Lower lobe of right lung (tissue), 2 donors: ENCODE data around the gene NUP98. TPM values are rescaled to one million over a fixed set of nuclear protein-coding genes. Genes with fewer than 3 reads are reported as not detected.

Experiments
- ATAC-seq, 2 donors: fragments of 200-7000 bp; cut with Tn5 transposase; one replicate each; pipeline ENCODE4 v1.9.1; 2020 to 2022; ENCODE audit warnings: mild to moderate bottlenecking in 2 of 2, moderate library complexity in 2 of 2
- DNase-seq: peaks from one replicate; pipeline ENCODE4 v3.0.0-alpha.2; 2020
- H3K27ac ChIP-seq: fragments of 200-600 bp; one replicate; pipeline ENCODE4 v1.8.0; 2022
- H3K27me3 ChIP-seq: fragments of 200-600 bp; one replicate; pipeline ENCODE4 v1.8.0; 2022; ENCODE audit warnings: low read depth
- H3K36me3 ChIP-seq: fragments of 200-600 bp; one replicate; pipeline ENCODE4 v1.8.0; 2022; ENCODE audit warnings: mild to moderate bottlenecking
- H3K4me1 ChIP-seq: fragments of 200-600 bp; one replicate; pipeline ENCODE4 v1.8.0; 2022
- H3K4me3 ChIP-seq: fragments of 200-600 bp; one replicate; pipeline ENCODE4 v1.8.0; 2022; ENCODE audit warnings: mild to moderate bottlenecking
- H3K9me3 ChIP-seq: fragments of 200-600 bp; one replicate; pipeline ENCODE4 v1.8.0; 2022
- CTCF ChIP-seq: fragments of 200-600 bp; IDR thresholded peaks from one replicate; pipeline ENCODE4 v1.8.0; 2022; ENCODE audit warnings: antibody characterized with exemption, mild to moderate bottlenecking
- intact Hi-C: fragments of 100-400 bp; cut with DNase I; formaldehyde crosslinking; loops from one replicate; pipeline ENCODE4 v1.11.0; 2022
- long read RNA-seq: library from polyadenylated mRNA; unstranded; transcript quantifications from one replicate; pipeline ENCODE4 v2.0.0, GENCODE V29; 2021
- total RNA-seq: library from RNA; stranded (reverse); fragmentation: NEBNext Ultra II Directional; extraction: Animal tissue kit (Norgen Biotek cat#: 25700); gene quantifications from one replicate; pipeline ENCODE4 v1.2.1, GENCODE V29; 2021
- donor health status: DM: no; HTN: yes; CAD: no; lungs with severe emphysema.

Gene NUP98
- total RNA-seq, result 62.3 TPM
- long read RNA-seq, full-length matches to known transcripts, result 16 of 53 reads
- long read RNA-seq, partial matches to known transcripts, result 19 of 53 reads
- long read RNA-seq, other reads (novel, unspliced or antisense), result 18 of 53 reads

- Histone ChIP-seq H3K27ac (peak within 1 kb of the TSS; percentile 100), H3K27me3 (no peaks in the 10 kb centered on the region), H3K4me1 (peaks cover 31% of the 10 kb centered on the region), H3K4me3 (peak within 1 kb of the TSS; percentile 98), H3K9me3 (no peaks in the 10 kb centered on the region), H3K36me3 (peaks cover 22% of the 10 kb centered on the region)
- ATAC-seq (peak; percentile 98), DNase-seq (peak; percentile 100)
- TF ChIP-seq CTCF, result peak; percentile 16
- intact Hi-C loops, result no loop called here
These were observed at the start of gene NUP98 for GRCh38 chr11:3797329-3798090. Gene NUP98, minus strand, starts transcription at chr11:3797554. Its CDS starts 15,437 bp downstream, at chr11:3782117.

GRCh38 chr11:3845670-3846069 lies 48.3 kb upstream of the NUP98 start:
- ATAC-seq (no peak), DNase-seq (no peak)
- TF ChIP-seq CTCF, result no peak

GRCh38 chr11:3845246-3845645 lies 47.9 kb upstream of the NUP98 start:
- no peaks in the 10 kb centered on the region for H3K36me3 ChIP-seq
- H3K27ac ChIP-seq, result no peak overlapping the region
- no peaks in the 10 kb centered on the region for H3K27me3 ChIP-seq
- DNase-seq, result no peak
- no peak for ATAC-seq
- intact Hi-C loops, result loop anchor here (5.0 kb wide), 1 partner anchor 227 kb away; no protein-coding TSS in a partner anchor
- H3K4me1 ChIP-seq, result peaks cover 6% of the 10 kb centered on the region
- H3K9me3 ChIP-seq, result no peaks in the 10 kb centered on the region
- no peak for TF ChIP-seq CTCF
- no peak overlapping the region for H3K4me3 ChIP-seq

More at GRCh38 chr11:3845670-3846069, 48.3 kb upstream of the NUP98 start:
- H3K4me1 ChIP-seq, result peaks cover 6% of the 10 kb centered on the region
- H3K4me3 ChIP-seq, result no peak overlapping the region
- H3K9me3 ChIP-seq, result no peaks in the 10 kb centered on the region
- intact Hi-C loops, result loop anchor here (5.0 kb wide), 1 partner anchor 227 kb away; no protein-coding TSS in a partner anchor
- no peaks in the 10 kb centered on the region for H3K27me3 ChIP-seq
- H3K27ac ChIP-seq, result no peak overlapping the region
- no peaks in the 10 kb centered on the region for H3K36me3 ChIP-seq

- H3K36me3 ChIP-seq, result no peaks in the 10 kb centered on the region
- H3K9me3 ChIP-seq, result no peaks in the 10 kb centered on the region
- H3K4me3 ChIP-seq, result no peak overlapping the region
- DNase-seq (no peak), ATAC-seq (no peak)
- no peaks in the 10 kb centered on the region for H3K27me3 ChIP-seq
- no peak overlapping the region for H3K27ac ChIP-seq
- H3K4me1 ChIP-seq, result peaks cover 22% of the 10 kb centered on the region
- intact Hi-C loops, result no loop called here
- TF ChIP-seq CTCF, result no peak
These were observed 46.0 kb upstream of the NUP98 start for GRCh38 chr11:3843326-3843725.

GRCh38 chr11:3841426-3842350 lies 44.3 kb upstream of the NUP98 start:
- Histone ChIP-seq H3K4me3 (peak overlapping the region; percentile 83), H3K4me1 (peaks cover 39% of the 10 kb centered on the region), H3K36me3 (no peaks in the 10 kb centered on the region), H3K27me3 (no peaks in the 10 kb centered on the region), H3K9me3 (no peaks in the 10 kb centered on the region), H3K27ac (peak overlapping the region; percentile 98)
- DNase-seq (peak; percentile 89), ATAC-seq (peak; percentile 86 to 88)
- intact Hi-C loops, result no loop called here
- TF ChIP-seq CTCF, result peak; percentile 91
